NCI-H2227 (cell line): ENCODE data around the gene FAM13B.
"Not testable (repeated sequence)": the region's sequence is repeated elsewhere in the genome, so short reads cannot be mapped to it uniquely, and the experiment has no call there.

Experiments
- DNase-seq: peaks from one replicate; lab custom pipeline; 2025; ENCODE audit not compliant: unreplicated experiment; lab: John Stamatoyannopoulos, UW

The FAM13B gene

DNA sequence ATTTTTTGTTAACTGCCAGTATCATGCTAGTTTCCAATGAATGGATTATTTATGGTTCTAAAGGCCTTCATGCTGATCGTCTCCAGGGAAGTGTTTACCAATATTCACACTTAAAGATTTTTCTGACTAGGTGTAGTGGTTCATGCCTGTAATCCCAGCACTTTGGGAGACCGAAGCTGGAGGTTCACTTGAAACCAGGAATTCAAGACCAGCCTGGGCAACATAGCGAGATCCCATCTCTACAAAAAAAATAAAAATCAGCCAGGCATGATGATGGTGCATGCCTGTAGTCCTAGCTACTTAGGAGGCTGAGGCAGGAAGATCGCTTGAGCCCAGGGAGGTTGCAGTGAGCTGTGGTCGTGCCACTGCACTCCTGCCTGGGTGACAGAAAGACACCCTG, 43.5 kb downstream of the FAM13B start:
- DNase-seq = no peak

DNA sequence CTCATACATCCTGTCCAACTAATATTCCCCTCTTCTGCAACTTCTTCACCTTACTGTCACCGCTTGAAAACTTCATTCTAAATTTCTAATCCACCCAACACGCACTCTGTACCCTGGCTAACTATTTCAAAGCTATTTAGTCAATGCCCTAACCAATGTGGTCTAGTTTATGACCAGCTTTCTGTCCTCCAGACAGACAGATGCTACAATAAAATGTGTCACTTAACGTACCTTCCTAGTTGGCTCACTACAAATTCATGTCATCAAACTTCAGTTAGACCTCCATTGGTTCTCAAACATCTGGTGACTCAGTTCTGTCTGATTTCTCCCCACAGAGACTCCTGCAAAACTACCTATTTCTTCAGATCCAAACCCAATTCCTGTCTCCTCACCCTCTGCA, 57.7 kb downstream of the FAM13B start:
- DNase-seq = no peak

DNA sequence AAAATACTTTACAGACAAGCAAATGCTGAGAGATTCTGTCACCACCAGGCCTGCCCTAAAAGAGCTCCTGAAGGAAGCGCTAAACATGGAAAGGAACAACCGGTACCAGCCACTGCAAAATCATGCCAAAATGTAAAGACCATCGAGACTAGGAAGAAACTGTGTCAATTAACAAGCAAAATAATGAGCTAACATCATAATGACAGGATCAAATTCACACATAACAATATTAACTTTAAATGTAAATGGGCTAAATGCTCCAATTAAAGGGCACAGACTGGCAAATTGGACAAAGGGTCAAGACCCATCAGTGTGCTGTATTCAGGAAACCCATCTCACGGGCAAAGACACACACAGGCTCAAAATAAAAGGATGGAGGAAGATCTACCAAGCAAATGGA, 62.5 kb downstream of the FAM13B start:
- DNase-seq = not testable (repeated sequence)

- no peak for DNase-seq
Measured at GRCh38 chr5:137960819-137961218, 72.1 kb downstream of the FAM13B start.

DNA sequence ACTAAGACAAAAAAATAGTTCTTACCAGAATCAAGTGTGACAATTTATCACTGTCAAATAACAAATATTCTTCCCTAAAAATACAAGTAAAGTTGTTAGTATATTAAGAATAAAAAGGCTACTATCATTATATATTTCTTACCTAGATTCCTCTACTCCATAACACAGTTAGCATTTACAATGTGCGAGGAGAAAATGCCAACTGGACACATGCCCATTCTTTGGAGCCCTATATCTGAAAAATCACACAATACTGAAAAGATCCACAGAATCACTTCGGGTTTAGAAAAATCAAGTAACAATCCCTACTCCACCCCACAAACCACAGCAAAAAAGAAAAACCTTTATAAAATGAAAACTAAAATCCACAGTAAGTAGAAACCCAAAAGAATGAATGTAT, 72.7 kb downstream of the FAM13B start:
- no peak for DNase-seq

DNA sequence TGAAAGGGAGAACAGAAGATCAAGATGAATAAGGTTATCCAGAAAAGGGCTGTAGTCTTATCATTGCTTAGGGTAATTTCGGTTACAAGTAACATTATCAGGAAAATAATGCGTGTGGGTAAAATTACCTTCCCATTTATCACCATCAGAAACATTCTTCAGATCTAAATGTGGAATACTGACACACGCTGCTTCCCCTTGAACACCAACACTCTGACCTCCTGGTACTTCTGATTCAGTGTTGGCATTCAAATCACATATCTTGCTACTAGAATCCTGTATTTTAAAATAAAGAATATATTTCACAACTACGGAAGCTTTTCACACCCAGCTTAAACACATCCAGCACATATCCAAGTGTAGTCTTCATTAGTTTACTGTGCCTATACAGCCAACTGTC, 73.4 kb downstream of the FAM13B start:
- DNase-seq = no peak

DNA sequence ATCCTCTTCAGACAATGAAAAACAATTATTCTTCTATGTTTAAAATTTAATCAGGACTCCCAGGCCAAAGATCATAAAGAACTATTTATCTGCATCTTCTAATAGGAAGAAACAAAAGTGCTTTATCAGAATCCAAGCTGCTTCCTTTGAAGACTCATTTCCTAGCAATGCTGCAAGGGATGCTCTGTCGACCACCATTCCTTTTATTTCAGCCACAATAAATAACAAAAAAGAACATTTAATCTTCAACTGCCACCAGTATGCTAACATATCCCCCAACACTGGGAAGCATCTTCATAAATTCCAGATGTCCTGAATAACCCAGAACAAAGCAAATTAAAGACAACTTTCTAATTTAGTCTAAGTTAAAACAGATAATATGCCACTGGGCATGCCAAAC, 74.9 kb downstream of the FAM13B start:
- DNase-seq = no peak

- no peak for DNase-seq
Measured at GRCh38 chr5:137954131-137954879, 78.6 kb downstream of the FAM13B start.

- DNase-seq = no peak
Measured at GRCh38 chr5:137945825-137946224, 87.1 kb downstream of the FAM13B start.

GRCh38 chr5:137944280-137944679, 88.6 kb downstream of the FAM13B start:
- not testable (repeated sequence) for DNase-seq

DNA sequence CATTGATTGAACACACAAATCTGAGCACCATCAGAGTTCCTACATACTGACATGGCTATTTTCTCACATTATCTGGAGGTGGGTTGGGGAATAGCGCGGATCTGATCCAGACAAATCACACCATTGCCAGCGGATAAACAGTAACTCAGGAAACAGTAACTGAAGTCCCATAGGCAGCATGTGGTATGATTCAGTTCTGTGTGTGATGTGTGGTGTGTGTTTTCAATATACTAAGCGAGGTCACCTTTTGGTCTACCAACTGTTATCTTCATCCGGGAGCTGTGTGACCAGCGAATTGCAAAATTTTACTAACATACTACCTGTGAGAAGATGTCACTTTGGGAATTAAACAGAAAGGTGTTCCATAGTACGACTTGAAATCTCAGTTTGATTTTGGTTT, 93.5 kb downstream of the FAM13B start:
- no peak for DNase-seq

GRCh38 chr5:137938751-137939143, 94.1 kb downstream of the FAM13B start:
- DNase-seq = no peak

DNA sequence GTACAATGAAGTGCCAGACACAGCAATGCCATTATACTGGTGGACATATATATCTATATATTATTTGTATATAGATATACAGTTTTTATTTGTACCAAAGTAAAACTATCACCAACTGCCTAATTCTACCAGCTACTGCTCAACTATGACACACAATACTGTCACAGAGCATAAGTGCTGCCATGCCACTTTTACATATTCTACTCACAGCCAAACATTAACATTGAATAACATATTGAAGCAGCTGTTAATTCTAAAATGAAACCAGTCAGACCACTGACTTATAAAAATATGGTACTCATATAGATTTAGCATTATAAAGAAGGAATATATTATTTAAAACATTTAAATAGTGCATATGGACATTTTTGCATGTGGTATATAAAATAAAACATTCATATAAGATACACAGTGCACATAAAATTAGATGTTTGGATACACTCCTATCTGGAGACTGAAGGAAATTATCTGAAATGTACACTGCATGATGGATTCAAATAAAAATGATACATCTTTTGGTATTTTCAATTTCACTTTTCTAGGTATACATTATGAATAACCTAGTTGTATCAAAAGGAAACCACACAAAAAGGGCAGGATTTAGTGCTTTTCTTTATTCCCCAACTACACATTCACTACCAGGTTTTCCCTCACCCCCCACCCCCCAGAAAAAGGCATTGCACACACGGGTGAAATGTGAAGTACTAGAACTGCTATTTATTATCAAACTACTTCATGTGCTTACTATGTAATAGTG, 94.7 kb downstream of the FAM13B start:
- DNase-seq = no peak

- peak; percentile 27 for DNase-seq
Measured at GRCh38 chr5:137935694-137936093, 97.2 kb downstream of the FAM13B start.

DNA sequence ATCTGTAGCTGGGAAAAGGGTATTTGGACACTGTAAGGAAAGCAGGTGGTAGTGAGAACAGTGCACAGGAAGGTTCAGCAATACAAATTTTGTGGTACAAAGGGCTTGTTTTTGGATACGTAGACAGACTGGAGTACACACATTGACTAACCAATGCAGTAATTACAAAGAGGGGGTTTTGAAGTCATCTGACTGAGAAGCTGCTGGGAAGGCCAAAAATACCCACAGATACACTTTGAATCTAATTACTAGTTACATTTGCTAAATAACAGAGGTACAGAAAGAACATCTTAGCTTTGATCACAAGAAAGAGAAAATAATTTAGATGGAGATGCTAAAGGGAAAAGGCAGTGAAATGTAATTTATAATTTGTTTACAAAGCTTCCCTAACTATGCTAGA, 97.7 kb downstream of the FAM13B start:
- DNase-seq = peak; percentile 12

GRCh38 chr5:137933491-137933911, 99.4 kb downstream of the FAM13B start:
- no peak for DNase-seq

- DNase-seq = no peak
Measured at GRCh38 chr5:137932800-137933199, 100.1 kb downstream of the FAM13B start.

- DNase-seq = no peak
Measured at GRCh38 chr5:137923856-137924255, 109.0 kb downstream of the FAM13B start.

GRCh38 chr5:137921931-137922330, 110.9 kb downstream of the FAM13B start:
- no peak for DNase-seq

GRCh38 chr5:137916923-137917322, 116.0 kb downstream of the FAM13B start:
- DNase-seq = no peak

DNA sequence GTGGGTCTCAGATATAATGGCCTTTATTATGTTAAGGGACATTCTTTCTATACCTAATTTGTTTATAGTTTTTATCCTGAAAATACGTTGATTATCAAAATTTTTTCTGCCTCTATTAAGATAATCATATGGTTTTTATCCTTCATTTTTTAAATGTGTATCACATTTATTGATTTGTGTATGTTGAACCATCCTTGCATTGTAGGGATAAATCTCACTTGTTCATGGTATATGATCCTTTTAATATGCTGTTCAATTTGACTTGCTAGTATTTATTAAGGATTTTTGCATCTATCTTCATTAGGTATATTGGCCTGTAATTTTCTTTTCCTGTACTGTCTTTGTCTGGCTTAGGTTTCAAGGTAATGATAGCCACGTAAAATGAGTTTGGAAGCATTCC, 118.1 kb downstream of the FAM13B start:
- DNase-seq = no peak

DNA sequence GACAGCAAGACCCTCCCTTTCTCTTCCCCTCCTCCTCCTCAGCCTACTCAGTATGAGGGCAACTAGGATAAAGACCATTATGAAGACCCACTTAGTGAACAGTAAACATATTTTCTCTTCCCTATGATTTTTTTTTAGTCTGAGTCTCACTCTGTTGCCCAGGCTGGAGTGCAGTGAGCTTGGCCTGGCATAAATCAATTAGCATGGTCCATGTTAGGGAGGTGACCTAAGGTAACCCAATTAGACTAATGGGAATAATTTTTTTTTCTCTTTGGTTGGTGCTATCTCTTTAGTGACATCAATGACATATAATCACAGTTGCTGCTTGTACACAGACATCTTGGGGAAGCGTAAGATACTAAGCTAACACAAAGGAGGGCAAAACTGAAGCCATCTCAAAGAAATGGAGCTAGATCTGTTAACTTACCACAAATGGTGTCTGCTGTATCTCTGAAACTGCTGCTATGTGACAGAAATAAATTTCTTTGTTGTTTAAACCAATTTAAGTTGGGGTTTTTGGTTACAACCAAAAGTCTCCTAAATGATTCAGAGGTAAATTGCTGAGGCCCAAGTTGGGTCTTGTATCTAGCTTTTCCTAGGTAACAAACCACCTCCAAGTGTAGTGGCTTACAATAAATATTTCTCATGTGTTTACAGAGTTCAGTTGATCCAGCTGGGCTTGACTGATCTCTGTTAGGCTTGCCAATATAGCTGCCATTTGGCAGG, 130.3 kb downstream of the FAM13B start:
- DNase-seq = no peak
